NCI-H1417 treated with DMSO at 0.1 percent for 48 hours (cell line): Measurements from ENCODE around the gene FBXW4.
"Not testable (repeated sequence)": the region's sequence is repeated elsewhere in the genome, so short reads cannot be mapped to it uniquely, and the experiment has no call there.

Experiments used
- DNase-seq: peaks from one replicate; lab custom pipeline; 2025; lab: John Stamatoyannopoulos, UW

The FBXW4 gene

DNA sequence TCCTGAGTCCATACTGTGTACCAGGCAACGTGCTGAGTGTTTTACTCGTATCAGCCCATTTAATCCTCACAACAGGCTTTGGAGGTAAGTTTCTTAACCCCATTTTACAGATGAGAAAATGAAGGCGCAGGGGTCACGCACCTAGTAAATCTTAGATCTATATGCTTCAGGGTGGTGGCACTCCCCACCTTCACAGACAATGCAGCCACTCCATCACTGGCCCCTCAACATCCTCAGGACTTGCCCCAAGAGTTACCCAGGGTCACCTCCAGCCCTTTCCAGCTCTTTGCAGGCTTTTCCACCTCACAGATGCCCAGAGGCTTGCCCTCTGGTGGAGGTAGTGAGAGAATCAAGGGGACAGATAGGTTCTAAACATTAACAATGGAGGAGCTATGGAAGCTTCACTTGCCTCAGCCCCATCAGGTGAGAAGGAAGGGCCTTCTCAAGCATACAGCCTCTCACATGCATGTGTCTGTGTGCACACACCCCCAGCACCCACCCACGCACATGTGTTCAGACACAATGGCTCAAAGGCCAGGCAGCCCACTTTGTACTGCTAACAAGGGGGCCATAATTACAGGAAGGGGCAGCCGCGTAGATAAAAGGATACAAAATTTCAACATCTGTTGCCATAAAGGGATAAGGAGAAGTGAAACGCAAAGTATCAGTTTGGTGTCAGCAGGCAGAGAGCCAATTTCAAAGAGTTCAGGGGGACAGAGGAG is 77.7 kb downstream of the FBXW4 start:
- DNase-seq: no peak

DNA sequence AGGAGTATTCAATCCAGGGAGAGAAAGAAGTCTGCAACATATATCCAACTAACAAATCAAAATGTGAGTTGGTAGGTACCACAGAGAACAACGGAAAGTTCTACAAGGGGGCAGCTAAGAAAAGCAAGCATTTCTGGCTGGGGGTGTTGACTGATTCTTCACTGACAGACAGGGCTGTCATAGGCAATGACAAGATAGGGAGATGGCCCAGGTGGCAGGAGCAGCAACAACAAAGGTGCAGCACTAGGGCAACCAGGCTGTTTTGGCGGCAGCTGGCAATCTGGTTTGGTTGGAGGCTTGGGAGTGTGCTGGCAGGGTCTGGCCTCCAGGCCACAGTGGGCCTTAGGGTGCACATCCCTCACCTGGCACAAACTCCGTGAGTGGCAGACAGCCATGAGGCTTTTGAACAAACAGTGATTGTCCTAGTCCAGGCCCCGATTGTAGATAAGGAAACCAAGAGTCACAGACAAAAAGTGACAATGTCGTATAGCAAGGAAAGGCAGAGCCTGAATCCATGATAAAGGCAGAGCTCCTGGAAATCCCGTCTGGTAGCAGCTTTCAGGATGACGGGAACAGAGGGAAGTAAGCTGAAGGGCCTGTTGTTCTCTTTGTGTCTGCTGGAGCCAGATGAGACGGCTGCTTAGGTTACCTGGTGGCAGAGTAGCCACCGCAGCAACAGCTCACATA is 78.4 kb downstream of the FBXW4 start:
- no peak for DNase-seq

DNA sequence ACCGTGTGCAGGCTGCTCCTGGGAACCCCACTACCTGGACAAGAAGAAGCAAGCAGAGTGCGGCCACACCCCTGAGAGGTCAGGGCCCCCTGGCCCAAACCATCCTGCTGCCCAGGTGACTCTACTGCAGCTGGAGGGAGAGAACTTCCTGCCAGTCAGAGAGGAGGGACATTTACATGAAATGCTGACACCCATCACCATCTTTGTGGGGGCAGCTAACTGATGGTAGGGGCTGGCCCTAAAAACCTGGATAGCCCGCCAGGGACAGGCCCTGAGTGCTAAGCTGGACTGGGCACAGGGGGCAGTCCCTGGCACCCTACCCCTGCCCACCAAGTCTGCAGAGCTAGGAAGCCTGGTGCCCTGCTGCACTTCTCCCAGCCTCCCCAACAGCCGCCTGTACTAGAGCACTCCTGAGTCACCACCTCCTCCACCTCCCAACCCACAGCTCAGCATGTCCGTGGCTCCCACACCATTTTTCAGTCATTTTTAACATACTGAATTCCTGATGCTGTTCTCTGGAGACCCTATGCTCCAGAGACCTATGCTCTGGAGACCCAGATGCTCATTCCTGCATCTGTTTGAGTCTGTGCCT is 79.3 kb downstream of the FBXW4 start:
- DNase-seq: no peak

GRCh38 chr10:101614663-101615524 is 80.1 kb downstream of the FBXW4 start:
- no peak for DNase-seq

DNA sequence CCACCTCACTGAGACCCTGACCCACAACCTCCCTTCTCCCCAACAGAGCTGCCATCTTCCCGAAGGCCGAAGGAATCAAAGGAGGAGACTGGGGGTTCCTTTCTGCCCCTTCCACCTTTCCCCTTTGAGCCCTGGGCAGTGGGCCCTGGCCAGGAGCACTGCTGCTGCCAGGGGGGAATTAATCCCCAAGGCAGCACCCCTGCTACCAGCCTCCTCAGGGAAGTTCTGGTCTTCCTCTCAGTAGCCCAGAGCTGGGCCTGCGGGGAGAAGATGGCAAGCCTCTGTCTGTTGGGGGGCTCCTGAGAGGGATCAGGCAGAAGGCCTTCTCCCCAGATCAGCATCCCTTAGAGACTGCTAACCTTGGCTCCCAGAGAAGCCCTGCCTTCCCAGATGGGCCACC is 81.3 kb downstream of the FBXW4 start:
- DNase-seq: no peak

DNA sequence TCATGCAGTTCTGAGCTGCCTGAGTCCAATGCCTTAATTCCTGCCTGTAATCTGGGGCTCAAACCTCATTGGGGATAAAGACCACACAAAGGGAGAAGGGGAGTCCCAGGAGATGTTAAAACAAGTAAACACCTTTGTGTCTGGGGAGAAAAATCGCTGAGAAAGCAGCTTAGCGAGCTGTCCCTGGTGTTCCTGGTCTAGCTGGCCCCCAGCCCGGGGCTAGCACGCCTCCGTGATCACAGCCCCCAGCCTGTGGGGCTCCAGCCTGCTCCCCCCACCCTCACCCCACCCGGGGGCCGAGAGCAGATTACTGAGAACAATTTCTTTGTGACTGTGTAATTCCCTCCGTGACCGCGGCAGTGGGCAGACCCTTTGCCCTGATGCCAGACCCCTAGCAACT is 82.1 kb downstream of the FBXW4 start:
- DNase-seq: no peak

DNA sequence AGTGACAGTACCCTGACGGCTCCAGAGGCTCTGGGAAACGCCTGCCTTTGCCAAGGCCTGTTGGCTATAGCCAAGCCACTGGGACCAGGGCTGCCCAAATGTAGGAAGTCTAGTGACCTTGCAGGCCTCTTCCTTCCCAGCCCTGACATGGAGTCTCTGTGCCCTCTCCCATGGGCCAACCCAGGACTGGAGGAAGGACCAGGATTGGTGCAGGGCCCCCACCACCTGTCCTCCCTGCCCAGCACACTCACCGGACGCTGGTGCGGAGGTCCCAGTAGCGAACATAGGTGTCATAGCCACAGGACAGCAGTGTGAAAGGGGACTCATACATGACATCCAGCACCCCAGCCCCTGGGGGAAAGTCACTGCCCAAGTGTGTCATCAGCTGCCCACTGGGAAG is 82.9 kb downstream of the FBXW4 start:
- no peak for DNase-seq

DNA sequence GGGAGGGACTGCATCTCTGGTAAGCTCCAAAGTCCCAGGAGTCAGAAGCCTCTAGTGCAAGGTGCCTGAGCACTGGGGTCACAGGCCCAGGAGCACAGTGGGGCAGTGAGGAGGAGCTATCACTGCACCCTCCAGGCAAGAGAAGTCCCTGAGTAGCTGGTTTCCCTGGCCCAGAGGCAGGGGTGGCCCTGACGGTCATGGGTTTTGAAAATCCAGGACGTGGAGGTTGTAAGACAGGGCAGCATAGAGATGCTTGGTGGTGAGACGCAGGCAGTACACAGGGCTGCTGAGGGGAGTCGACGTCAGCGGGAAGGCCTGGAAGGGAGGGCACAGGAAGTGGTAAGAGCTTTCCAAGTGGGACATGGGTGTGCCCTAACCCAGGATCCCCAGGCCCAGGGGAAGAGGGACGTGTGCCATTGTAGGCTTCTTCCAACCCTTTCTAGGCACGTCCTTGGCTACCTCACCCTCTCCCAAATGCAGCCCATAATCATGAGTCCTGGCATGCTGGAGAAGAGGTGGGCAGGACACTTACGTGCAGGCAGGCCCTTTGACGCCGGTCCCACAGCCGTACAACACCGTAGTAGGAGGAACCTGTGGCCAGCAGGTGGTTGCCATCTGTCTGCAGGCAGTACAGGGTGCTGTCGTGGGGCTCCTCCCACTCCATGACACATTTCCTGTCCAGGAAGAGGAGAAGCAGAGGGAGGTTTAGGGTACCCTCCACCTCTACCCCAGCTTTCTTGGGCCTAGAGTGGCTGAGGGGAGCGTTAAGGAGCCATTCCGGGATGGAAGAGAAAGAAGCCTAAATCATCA is 83.7 kb downstream of the FBXW4 start:
- DNase-seq: no peak

DNA sequence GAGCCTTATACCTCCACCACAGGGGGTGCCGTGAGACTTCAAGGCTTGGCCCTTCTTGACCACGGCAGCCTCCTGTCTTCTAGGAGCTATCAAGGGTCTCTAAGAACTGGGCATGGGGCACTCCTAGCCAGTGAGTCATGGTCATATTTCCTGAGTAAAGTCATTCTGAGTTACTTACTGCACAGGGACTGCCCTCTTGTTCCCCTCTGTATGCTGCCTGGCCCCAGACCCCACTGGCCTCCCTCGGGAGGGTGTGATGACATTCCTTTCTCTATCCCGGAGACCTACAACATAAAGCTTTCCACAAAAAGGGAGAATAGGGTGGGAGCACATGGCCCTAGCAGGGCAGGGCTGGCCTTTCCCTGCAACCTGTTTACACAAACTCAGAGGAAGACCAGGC is 85.5 kb downstream of the FBXW4 start:
- no peak for DNase-seq

- no peak for DNase-seq
Observed at GRCh38 chr10:101607124-101607523, 87.8 kb downstream of the FBXW4 start.

GRCh38 chr10:101602761-101603398 is 92.1 kb downstream of the FBXW4 start:
- DNase-seq: no peak

- no peak for DNase-seq
Observed at GRCh38 chr10:101601541-101601940, 93.4 kb downstream of the FBXW4 start.

- DNase-seq: no peak
Observed at GRCh38 chr10:101597091-101597900, 97.7 kb downstream of the FBXW4 start.

DNA sequence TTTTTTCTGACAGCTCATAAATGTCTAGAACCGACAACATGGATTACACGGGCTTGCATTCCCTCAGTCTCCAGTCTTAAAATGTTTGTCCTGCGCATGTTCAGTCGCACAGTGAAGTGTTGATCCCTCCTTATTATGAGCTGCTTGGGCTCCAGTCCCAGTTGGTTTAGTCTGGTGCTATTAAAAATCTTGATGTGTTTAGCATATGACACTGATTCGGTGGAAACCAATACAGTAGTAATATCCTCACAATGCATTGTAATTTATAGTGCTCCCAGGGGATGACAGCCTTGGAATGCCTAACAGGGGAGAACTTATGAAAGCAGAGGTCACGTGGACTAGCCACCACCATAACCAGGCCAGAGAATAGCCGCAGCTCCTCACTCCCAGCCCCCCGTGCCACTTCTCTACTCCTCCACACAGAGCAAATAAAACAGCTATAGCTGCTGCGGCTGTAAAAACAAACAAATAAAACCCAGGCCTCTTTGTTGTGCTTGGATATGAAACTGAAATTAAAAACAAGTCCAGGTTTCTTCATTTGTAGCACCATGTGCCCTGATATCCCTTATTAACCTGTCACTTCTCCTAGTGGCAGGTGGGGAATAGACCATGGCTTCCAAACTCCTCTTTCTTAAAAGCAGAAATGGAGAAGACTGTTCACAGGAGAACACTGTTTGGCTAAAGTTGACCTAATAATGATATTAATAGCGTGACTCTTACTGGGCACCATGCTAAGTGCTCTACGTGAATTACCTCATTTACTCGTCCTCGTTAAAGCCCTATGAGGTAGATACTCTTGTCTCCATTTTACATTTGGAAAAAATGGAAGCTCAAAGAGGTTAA is 99.2 kb downstream of the FBXW4 start:
- no peak for DNase-seq

DNA sequence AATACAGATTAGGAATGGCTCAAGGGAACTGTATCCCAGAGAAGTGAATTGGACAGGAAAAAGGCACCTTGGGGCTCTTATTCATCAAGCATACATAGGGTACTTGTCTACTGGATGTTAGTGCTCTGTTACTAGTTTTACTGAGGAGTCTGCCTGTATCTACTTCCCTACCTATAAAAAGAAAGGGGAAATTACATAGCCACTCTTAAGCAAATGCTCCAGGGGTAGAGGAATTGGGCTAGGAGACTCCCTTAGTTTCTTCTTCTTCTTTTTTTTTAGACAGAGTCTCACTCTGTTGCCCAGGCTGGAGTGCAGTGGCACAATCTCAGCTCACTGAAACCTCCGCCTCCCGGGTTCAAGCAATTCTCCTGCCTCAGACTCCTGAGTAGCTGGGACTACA is 101.6 kb downstream of the FBXW4 start:
- DNase-seq: not testable (repeated sequence)

GRCh38 chr10:101588879-101589278 is 106.1 kb downstream of the FBXW4 start:
- DNase-seq: no peak

GRCh38 chr10:101587725-101588653 is 107.0 kb downstream of the FBXW4 start, which contains the start of the genes DPCD and POLL:
Gene DPCD (plus strand): TSS chr10:101588321. CDS start chr10:101588337, 16 bp downstream.
Gene POLL (minus strand): TSS chr10:101588257. CDS start chr10:101587360, 897 bp downstream.
- peak; percentile 64 for DNase-seq

GRCh38 chr10:101585841-101586240 is 109.1 kb downstream of the FBXW4 start:
- no peak for DNase-seq
